ENCODE results near the gene C12orf57.
A peak's percentile ranks its signal among the peaks of the same experiment; 100 is the strongest.

C12orf57 gene

GRCh38 chr12:6966351-6966750 lies 22.5 kb downstream of the C12orf57 start:
- no peak for DNase-seq

- DNase-seq: peak; percentile 60
Measured at GRCh38 chr12:6967651-6968100, 23.9 kb downstream of the C12orf57 start.

GRCh38 chr12:6968426-6968825 lies 24.6 kb downstream of the C12orf57 start:
- no peak for DNase-seq

GRCh38 chr12:6970096-6970527 lies 26.3 kb downstream of the C12orf57 start:
- DNase-seq: no peak

GRCh38 chr12:6974180-6974579 lies 30.4 kb downstream of the C12orf57 start:
- DNase-seq: no peak

GRCh38 chr12:6975297-6976032 lies 31.6 kb downstream of the C12orf57 start:
- no peak for DNase-seq

- no peak for DNase-seq
Measured at GRCh38 chr12:6977653-6978052, 33.8 kb downstream of the C12orf57 start.

GRCh38 chr12:6978188-6978587 lies 34.4 kb downstream of the C12orf57 start:
- DNase-seq: no peak

GRCh38 chr12:6978611-6979011 lies 34.8 kb downstream of the C12orf57 start:
- DNase-seq: peak; percentile 55

GRCh38 chr12:6979021-6979420 lies 35.2 kb downstream of the C12orf57 start:
- DNase-seq: no peak

- no peak for DNase-seq
Measured at GRCh38 chr12:6979453-6979852, 35.6 kb downstream of the C12orf57 start.

- no peak for DNase-seq
Measured at GRCh38 chr12:6980075-6980474, 36.3 kb downstream of the C12orf57 start.

GRCh38 chr12:6980740-6981139 lies 36.9 kb downstream of the C12orf57 start:
- DNase-seq: no peak

- DNase-seq: no peak
Measured at GRCh38 chr12:6981152-6982052, 37.6 kb downstream of the C12orf57 start.

- no peak for DNase-seq
Measured at GRCh38 chr12:6982532-6982931, 38.7 kb downstream of the C12orf57 start.

GRCh38 chr12:6987956-6988553 lies 44.2 kb downstream of the C12orf57 start:
- DNase-seq: no peak
